Type B pancreatic cell (in vitro differentiated cells): ENCODE data around the gene RRAD. TPM values are rescaled to one million over a fixed set of nuclear protein-coding genes. Genes with fewer than 3 reads are reported as not detected.
A peak's percentile ranks its signal among the peaks of the same experiment; 100 is the strongest.

ENCODE experiments used
- DNase-seq: peaks from one replicate; pipeline ENCODE4 v3.0.0; 2021; ENCODE audit warnings: mixed read lengths; ENCODE audit not compliant: unreplicated experiment; ENCODE audit errors: extremely low spot score
- H3K27ac Mint-ChIP-seq: 2 replicates; pipeline ENCODE4 v1.8.0; 2021; ENCODE audit warnings: mild to moderate bottlenecking, mixed read lengths
- H3K27me3 Mint-ChIP-seq: 2 replicates; pipeline ENCODE4 v1.8.0; 2021; ENCODE audit warnings: mixed read lengths
- H3K36me3 Mint-ChIP-seq: 2 replicates; pipeline ENCODE4 v1.8.0; 2021; ENCODE audit warnings: mixed read lengths
- H3K4me1 Mint-ChIP-seq: one replicate; pipeline ENCODE4 v1.8.0; 2021; ENCODE audit warnings: mixed read lengths; ENCODE audit not compliant: unreplicated experiment
- H3K4me3 Mint-ChIP-seq: 2 replicates; pipeline ENCODE4 v1.8.0; 2021; ENCODE audit warnings: mild to moderate bottlenecking, mixed read lengths
- H3K9me3 Mint-ChIP-seq: 2 replicates; pipeline ENCODE4 v1.8.0; 2021; ENCODE audit warnings: mixed read lengths
- CTCF ChIP-seq: fragments of 200-600 bp; sonication (generic); conservative IDR thresholded peaks from 2 replicates; pipeline ENCODE4 v1.5.0; 2021; ENCODE audit warnings: antibody characterized with exemption, mild to moderate bottlenecking
- total RNA-seq: library from RNA; stranded (reverse); gene quantifications from 2 replicates; pipeline ENCODE4 v1.2.1, GENCODE V29; 2021; ENCODE audit warnings: low replicate concordance

The RRAD gene
- total RNA-seq, 1 donor from 2014 or later = 1.3 TPM

DNA sequence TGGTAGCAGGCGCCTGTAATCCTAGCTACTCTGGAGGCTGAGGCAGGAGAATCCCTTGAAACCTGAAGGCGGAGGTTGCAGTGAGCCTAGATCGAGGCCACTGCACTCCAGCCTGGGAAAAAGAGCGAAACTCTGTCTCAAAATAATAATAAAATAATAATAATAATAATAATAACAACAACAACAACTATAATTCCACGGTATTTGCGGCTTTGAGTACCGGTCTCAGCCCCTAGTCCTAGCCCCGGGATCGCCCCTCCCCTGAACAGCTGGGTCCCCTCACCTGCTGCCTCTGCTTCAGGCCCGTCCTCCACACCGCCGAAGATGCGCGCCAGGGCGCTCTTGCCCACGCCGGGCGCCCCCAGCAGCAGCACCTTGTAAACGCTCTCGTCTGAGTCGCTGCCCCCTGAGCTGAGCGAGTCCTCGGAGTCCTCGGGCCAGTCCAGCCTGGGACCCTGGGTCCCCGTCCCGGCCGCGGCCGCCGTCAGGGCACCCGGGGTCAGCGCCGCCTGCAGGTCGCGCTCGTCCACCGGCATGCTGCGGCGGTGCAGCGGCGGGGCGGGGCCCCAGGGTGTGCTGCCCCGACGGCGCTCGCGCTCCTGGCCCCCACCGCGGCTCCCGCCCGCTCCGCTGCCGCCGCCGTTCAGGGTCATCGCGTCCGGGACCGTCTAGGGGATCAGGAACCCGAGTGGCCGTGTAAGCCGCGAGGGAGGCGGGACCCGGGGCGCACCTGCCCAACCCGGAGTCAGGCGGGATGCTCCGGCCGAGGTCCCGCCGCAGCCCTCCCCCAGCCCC, 611 bp downstream of the RRAD start:
- Mint-ChIP-seq H3K36me3 (peaks cover 3% of the 10 kb centered on the region), H3K27me3 (peaks cover 64% of the 10 kb centered on the region), H3K4me1 (no peaks in the 10 kb centered on the region), H3K9me3 (no peaks in the 10 kb centered on the region), H3K4me3 (no peak overlapping the region), H3K27ac (no peak overlapping the region)
- peak; percentile 63 for TF ChIP-seq CTCF
- DNase-seq = no peak

DNA sequence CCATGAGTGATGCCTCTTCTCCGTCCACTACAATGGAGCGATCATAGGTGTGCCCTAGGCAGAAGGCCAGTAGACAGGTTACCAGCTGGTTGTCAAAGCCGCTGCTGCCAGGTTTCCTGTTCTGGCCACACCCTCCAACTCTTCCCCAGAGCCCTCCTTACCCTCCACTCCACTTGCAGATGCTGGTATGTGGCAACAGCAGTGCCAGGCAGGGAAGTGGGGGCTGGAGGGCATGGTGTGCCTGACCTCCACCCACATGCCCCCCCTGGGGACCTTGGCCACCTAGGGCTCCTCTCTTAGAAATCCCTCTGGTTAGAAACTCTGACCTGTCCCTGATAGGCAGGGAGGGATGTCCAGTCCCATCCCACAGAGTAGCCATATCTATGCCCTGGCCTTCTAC, 1.5 kb downstream of the RRAD start:
- no peaks in the 10 kb centered on the region for H3K4me1 Mint-ChIP-seq
- H3K36me3 Mint-ChIP-seq = peaks cover 3% of the 10 kb centered on the region
- no peak overlapping the region for H3K4me3 Mint-ChIP-seq
- H3K27me3 Mint-ChIP-seq = peaks cover 69% of the 10 kb centered on the region
- H3K9me3 Mint-ChIP-seq = no peaks in the 10 kb centered on the region
- H3K27ac Mint-ChIP-seq = no peak overlapping the region
- no peak for DNase-seq
- TF ChIP-seq CTCF = no peak

- no peak for TF ChIP-seq CTCF
- no peak overlapping the region for H3K4me3 Mint-ChIP-seq
- no peak for DNase-seq
- H3K9me3 Mint-ChIP-seq = no peaks in the 10 kb centered on the region
- H3K27me3 Mint-ChIP-seq = peaks cover 69% of the 10 kb centered on the region
- no peak overlapping the region for H3K27ac Mint-ChIP-seq
- H3K4me1 Mint-ChIP-seq = no peaks in the 10 kb centered on the region
- peaks cover 3% of the 10 kb centered on the region for H3K36me3 Mint-ChIP-seq
Measured at GRCh38 chr16:66923247-66923731, 2.0 kb downstream of the RRAD start.

DNA sequence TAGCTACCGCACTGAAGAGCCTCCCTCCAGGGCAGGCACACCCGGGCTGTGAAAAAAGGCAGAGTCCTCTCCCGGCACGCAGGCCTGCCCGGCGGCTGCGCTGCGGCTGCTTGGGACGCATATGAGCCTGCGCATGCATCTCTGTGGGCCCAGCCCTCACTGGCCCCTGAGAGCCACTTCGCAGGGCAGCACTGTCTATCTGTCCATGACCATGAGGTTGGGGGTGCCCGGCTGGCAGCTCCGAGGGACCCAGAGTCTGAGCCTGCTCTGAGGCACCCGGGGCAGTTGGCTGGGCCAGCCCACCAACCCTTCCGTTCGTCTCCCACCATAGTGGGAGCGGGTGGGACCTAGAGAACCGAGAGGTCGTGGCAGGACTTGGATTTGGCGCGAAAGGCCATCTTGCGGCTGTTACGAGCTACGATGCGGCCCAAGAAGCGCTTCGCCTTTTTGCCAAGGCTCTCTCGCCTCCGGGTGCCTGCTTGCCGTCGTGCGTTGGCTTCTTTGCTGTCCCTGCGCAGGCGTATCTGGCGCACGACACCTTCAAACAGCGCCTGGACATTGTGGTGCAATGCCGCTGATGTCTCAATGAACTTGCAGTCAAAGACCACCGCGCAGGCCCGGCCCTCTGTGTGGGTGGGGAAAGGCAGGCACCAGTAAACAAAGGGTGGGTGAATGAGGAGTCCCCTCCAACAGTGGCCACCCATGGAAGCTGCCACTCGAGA, 3.4 kb downstream of the RRAD start:
- Mint-ChIP-seq H3K36me3 (peaks cover 3% of the 10 kb centered on the region), H3K27ac (no peak overlapping the region), H3K4me3 (no peak overlapping the region), H3K9me3 (no peaks in the 10 kb centered on the region), H3K27me3 (peaks cover 64% of the 10 kb centered on the region), H3K4me1 (no peaks in the 10 kb centered on the region)
- no peak for DNase-seq
- TF ChIP-seq CTCF = no peak

GRCh38 chr16:66920924-66921680, 4.2 kb downstream of the RRAD start:
- H3K27me3 Mint-ChIP-seq = peaks cover 63% of the 10 kb centered on the region
- no peaks in the 10 kb centered on the region for H3K4me1 Mint-ChIP-seq
- no peaks in the 10 kb centered on the region for H3K9me3 Mint-ChIP-seq
- peaks cover 3% of the 10 kb centered on the region for H3K36me3 Mint-ChIP-seq
- no peak for DNase-seq
- no peak overlapping the region for H3K27ac Mint-ChIP-seq
- no peak for TF ChIP-seq CTCF
- no peak overlapping the region for H3K4me3 Mint-ChIP-seq
